GM23248 (cell line): ENCODE data around the gene DOK4.

Source experiments
- EZH2 ChIP-seq: fragments of 200-600 bp; sonication (generic); IDR thresholded peaks from 2 replicates; pipeline ENCODE4 v1.6.1; 2018; ENCODE audit warnings: antibody characterized with exemption, mild to moderate bottlenecking; ENCODE audit not compliant: insufficient read depth, poor library complexity, severe bottlenecking
- EZH2phosphoT487 ChIP-seq: fragments of 200-600 bp; sonication (generic); IDR thresholded peaks from 2 replicates; pipeline ENCODE4 v1.6.1; 2018; ENCODE audit warnings: antibody characterized with exemption, moderate library complexity, mild to moderate bottlenecking, low read depth; ENCODE audit not compliant: insufficient read depth

DNA sequence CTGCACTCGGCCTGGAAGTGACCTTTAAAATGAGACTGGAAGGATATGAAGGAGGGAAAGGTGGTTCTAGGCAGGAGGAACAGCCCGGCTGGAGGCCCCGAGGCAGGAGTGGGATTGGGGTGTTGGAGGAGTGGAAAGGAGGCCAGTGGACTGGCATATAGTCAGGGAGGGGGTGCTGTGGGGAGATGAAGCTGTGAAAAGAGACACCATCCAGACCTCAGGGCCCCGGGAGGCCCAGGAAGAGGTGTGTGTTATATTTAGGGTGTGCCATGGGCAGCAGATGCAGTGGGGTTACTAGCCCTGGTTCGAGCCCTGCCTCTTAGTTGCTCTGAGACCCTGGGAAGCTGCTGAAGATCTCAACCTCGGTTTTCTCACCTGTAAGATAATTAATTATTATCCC, 18.9 kb upstream of the DOK4 start:
- TF ChIP-seq EZH2 = no peak
- TF ChIP-seq EZH2phosphoT487 = no peak
